ENCODE data around the gene ASB1.
"Not testable (repeated sequence)": the region's sequence is repeated elsewhere in the genome, so short reads cannot be mapped to it uniquely, and the experiment has no call there.

The ASB1 gene

GRCh38 chr2:238424313-238424700 lies 2.4 kb upstream of the ASB1 start:
- no peak for DNase-seq

GRCh38 chr2:238425505-238425978 lies 1.2 kb upstream of the ASB1 start:
- DNase-seq = no peak

- no peak for DNase-seq
Observed at GRCh38 chr2:238425979-238426567, 654 bp upstream of the ASB1 start.

GRCh38 chr2:238427435-238428162 lies 872 bp downstream of the ASB1 start:
- DNase-seq = no peak

- DNase-seq = no peak
Observed at GRCh38 chr2:238428866-238429265, 2.1 kb downstream of the ASB1 start.

GRCh38 chr2:238430781-238431180 lies 4.1 kb downstream of the ASB1 start:
- no peak for DNase-seq

GRCh38 chr2:238431456-238431855 lies 4.7 kb downstream of the ASB1 start:
- DNase-seq = no peak

- no peak for DNase-seq
Observed at GRCh38 chr2:238433300-238433915, 6.7 kb downstream of the ASB1 start.

GRCh38 chr2:238433941-238434845 lies 7.5 kb downstream of the ASB1 start:
- no peak for DNase-seq

GRCh38 chr2:238434846-238435751 lies 8.4 kb downstream of the ASB1 start:
- no peak for DNase-seq

GRCh38 chr2:238435752-238436096 lies 9.0 kb downstream of the ASB1 start:
- no peak for DNase-seq

GRCh38 chr2:238438856-238439849 lies 12.4 kb downstream of the ASB1 start:
- DNase-seq = peak; percentile 43

GRCh38 chr2:238439917-238440316 lies 13.2 kb downstream of the ASB1 start:
- no peak for DNase-seq

GRCh38 chr2:238440331-238440730 lies 13.6 kb downstream of the ASB1 start:
- no peak for DNase-seq

GRCh38 chr2:238440767-238441166 lies 14.0 kb downstream of the ASB1 start:
- no peak for DNase-seq

GRCh38 chr2:238441262-238442114 lies 14.8 kb downstream of the ASB1 start:
- DNase-seq = no peak

GRCh38 chr2:238442257-238442656 lies 15.5 kb downstream of the ASB1 start:
- not testable (repeated sequence) for DNase-seq

- no peak for DNase-seq
Observed at GRCh38 chr2:238444242-238444641, 17.5 kb downstream of the ASB1 start.

GRCh38 chr2:238445409-238446190 lies 18.9 kb downstream of the ASB1 start:
- DNase-seq = no peak
